Ishikawa (cell line): ENCODE data around the gene OR51B4.

ENCODE experiments used
- CEBPB ChIP-seq: IDR thresholded peaks from 2 replicates; pipeline ENCODE4 v1.6.1; 2012
- EP300 ChIP-seq: IDR thresholded peaks from 2 replicates; pipeline ENCODE4 v1.6.1; 2012; ENCODE audit warnings: borderline replicate concordance
- FOXM1 ChIP-seq: IDR thresholded peaks from 2 replicates; pipeline ENCODE4 v1.6.1; 2012; ENCODE audit warnings: low read depth, borderline replicate concordance
- TAF1 ChIP-seq: IDR thresholded peaks from 2 replicates; pipeline ENCODE4 v1.6.1; 2012; ENCODE audit warnings: low read depth, mild to moderate bottlenecking
- TF ChIP-seq, protein P1 (sequence below): IDR thresholded peaks from 2 replicates; pipeline ENCODE4 v1.6.1; 2012

DNA sequence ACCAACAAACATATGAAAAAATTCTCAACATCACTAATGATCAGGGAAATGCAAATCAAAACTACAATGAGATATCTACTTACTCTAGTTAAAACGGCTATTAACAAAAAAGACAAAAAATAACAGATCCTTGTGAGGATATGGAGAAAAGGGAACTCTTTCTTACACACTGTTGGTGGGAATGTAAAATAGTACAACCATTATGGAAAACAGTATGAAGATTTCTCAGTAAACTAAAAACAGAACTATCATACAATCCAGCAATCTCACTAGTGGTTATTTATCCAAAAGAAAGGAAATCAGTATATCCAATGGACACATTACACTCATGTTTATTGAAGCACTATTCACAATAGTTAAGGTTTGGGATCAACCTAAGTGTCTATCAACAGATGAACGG lies 35.9 kb downstream of the OR51B4 start:
- TF ChIP-seq FOXM1: no peak
- no peak for TF ChIP-seq EP300
- TF ChIP-seq CEBPB: no peak
- TF ChIP-seq, protein P1, sequence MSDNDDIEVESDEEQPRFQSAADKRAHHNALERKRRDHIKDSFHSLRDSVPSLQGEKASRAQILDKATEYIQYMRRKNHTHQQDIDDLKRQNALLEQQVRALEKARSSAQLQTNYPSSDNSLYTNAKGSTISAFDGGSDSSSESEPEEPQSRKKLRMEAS: no peak
- TF ChIP-seq TAF1: no peak
